Right lobe of liver (tissue), 6 donors: ENCODE results near the gene IFI16. TPM values are rescaled to one million over a fixed set of nuclear protein-coding genes. Genes with fewer than 3 reads are reported as not detected.
"Not testable (repeated sequence)": the region's sequence is repeated elsewhere in the genome, so short reads cannot be mapped to it uniquely, and the experiment has no call there.

Experiments
- ATAC-seq, 4 donors: fragments of 200-7000 bp; cut with Tn5 transposase; one replicate each; pipeline ENCODE4 v1.9.1; 2020; ENCODE audit warnings: mild to moderate bottlenecking in 4 of 4, moderate library complexity in 4 of 4
- DNase-seq, 3 donors: peaks; one replicate each; pipeline ENCODE4 v3.0.0-alpha.2; 2020
- H3K27ac ChIP-seq, 3 donors: fragments of 200-600 bp; one replicate each; pipeline ENCODE4 v1.8.0; 2022
- H3K27me3 ChIP-seq, 2 donors: fragments of 200-600 bp; one replicate each; pipeline ENCODE4 v1.8.0; 2022
- H3K36me3 ChIP-seq, 4 donors: fragments of 200-600 bp; sonication (generic) in 1 of 4; one replicate each; pipeline versions ENCODE4 v1.5.1 to v1.8.0; 2017 to 2022; ENCODE audit warnings: control low read depth in 1 of 4
- H3K4me1 ChIP-seq, 4 donors: fragments of 200-600 bp; sonication (generic) in 1 of 4; one replicate each; pipeline versions ENCODE4 v1.5.1 to v1.8.0; 2017 to 2022; ENCODE audit warnings: control low read depth in 1 of 4
- H3K4me3 ChIP-seq, 3 donors: fragments of 200-600 bp; one replicate each; pipeline ENCODE4 v1.8.0; 2022
- H3K9me3 ChIP-seq, 4 donors: fragments of 200-600 bp; sonication (generic) in 1 of 4; one replicate each; pipeline versions ENCODE4 v1.5.1 to v1.8.0; 2017 to 2022; ENCODE audit warnings: control low read depth in 1 of 4
- POLR2A ChIP-seq: fragments of 450-650 bp; IDR thresholded peaks from one replicate; pipeline ENCODE4 v1.6.1; 2017; ENCODE audit warnings: antibody characterized with exemption, mild to moderate bottlenecking
- WGBS: methylation state at CpG from one replicate; pipeline ENCODE4 v1.1.6; 2018; ENCODE audit warnings: low coverage, low lambda C conversion rate; ENCODE audit not compliant: insufficient coverage; ENCODE audit errors: missing lambda C conversion rate; 5-methylcytosine and 5-hydroxymethylcytosine counted together
- intact Hi-C, 2 donors: fragments of 100-400 bp; cut with DNase I; formaldehyde crosslinking; loops; one replicate each; pipeline versions ENCODE4 v1.11.2 to v1.14.1; 2022
- total RNA-seq, 6 experiments: library from RNA; depleted of rRNA in 2 of 6; stranded (reverse); fragments of >200 nt in 2 of 6; fragmentation: NEBNext Ultra II Directional in 3 of 6; extraction: Animal tissue kit (Norgen Biotek cat#: 25700) in 3 of 6; gene quantifications; one replicate each; pipeline versions ENCODE4 v1.1.0 to v1.2.4, GENCODE V29; 2016 to 2023
- TF ChIP-seq, protein P1 (sequence below), 4 donors: fragments of 200-600 bp in 3 of 4; fragments of 450-650 bp in 1 of 4; IDR thresholded peaks; one replicate each; pipeline versions ENCODE4 v1.5.1 to v1.8.0; 2016 to 2022; ENCODE audit warnings: antibody characterized with exemption in 4 of 4, mild to moderate bottlenecking in 2 of 4
- donor health status: DM: no; HTN: yes; CAD: no.
- donor health status: DM: no; HTN: no; CAD: no.
- donor health status: DM: no; HTN: no; CAD: no.
- donor health status: DM: no; HTN: yes; CAD: no.
- donor health status: DM: no; HTN: yes; CAD: no.

The IFI16 gene
- total RNA-seq, 6 experiments from 2014 or later: 3.3 to 20.3 (median 9.1) TPM

DNA sequence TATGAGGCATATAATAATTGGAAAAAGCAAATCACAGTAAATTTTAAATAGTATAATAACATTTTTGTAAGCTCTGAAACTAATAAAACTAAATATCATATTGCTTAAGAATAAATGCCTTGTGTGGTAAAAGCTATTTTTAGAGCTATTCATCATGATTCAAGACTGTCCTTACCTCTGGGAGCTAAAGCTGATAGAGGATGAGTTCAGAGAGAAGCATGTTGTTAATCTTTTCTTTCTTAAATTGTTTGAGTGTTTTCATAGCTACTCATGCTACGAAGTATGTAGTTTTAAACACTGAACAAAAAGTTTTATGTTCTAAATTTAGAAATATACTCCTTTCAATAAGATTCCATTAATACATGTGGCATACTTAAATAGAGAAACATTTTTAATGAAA is 30.5 kb downstream of the IFI16 start:
- ATAC-seq (no peak), DNase-seq (no peak)
- H3K27ac ChIP-seq: no peak overlapping the region
- no peaks in the 10 kb centered on the region for H3K9me3 ChIP-seq
- no peak for TF ChIP-seq POLR2A
- TF ChIP-seq, protein P1, sequence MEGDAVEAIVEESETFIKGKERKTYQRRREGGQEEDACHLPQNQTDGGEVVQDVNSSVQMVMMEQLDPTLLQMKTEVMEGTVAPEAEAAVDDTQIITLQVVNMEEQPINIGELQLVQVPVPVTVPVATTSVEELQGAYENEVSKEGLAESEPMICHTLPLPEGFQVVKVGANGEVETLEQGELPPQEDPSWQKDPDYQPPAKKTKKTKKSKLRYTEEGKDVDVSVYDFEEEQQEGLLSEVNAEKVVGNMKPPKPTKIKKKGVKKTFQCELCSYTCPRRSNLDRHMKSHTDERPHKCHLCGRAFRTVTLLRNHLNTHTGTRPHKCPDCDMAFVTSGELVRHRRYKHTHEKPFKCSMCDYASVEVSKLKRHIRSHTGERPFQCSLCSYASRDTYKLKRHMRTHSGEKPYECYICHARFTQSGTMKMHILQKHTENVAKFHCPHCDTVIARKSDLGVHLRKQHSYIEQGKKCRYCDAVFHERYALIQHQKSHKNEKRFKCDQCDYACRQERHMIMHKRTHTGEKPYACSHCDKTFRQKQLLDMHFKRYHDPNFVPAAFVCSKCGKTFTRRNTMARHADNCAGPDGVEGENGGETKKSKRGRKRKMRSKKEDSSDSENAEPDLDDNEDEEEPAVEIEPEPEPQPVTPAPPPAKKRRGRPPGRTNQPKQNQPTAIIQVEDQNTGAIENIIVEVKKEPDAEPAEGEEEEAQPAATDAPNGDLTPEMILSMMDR (IDR thresholded peaks at IDR 0.05): no peak
- H3K27me3 ChIP-seq: no peaks in the 10 kb centered on the region
- H3K36me3 ChIP-seq: peaks cover 0 to 9% (median 0%) of the 10 kb centered on the region in 4 donors
- WGBS: 40% methylated on average over 1 of the region's 1 CpG
- H3K4me1 ChIP-seq: no peaks in the 10 kb centered on the region
- intact Hi-C loops: no loop called here
- no peak overlapping the region for H3K4me3 ChIP-seq

- no peaks in the 10 kb centered on the region for H3K4me1 ChIP-seq
- H3K36me3 ChIP-seq: peaks cover 0 to 9% (median 0%) of the 10 kb centered on the region in 4 donors
- intact Hi-C loops: no loop called here
- no peak overlapping the region for H3K27ac ChIP-seq
- ATAC-seq (no peak), DNase-seq (no peak)
- TF ChIP-seq POLR2A: no peak
- TF ChIP-seq, protein P1 (IDR thresholded peaks at IDR 0.05): no peak
- no peak overlapping the region for H3K4me3 ChIP-seq
- H3K9me3 ChIP-seq: no peaks in the 10 kb centered on the region
- H3K27me3 ChIP-seq: no peaks in the 10 kb centered on the region
- 68% methylated on average over 7 of the region's 7 CpGs for WGBS
These were observed 31.4 kb downstream of the IFI16 start for GRCh38 chr1:159040893-159041724.

- H3K36me3 ChIP-seq: not testable (repeated sequence)
- 6% methylated on average over 1 of the region's 1 CpG for WGBS
These were observed 36.8 kb downstream of the IFI16 start for GRCh38 chr1:159046486-159046885.

DNA sequence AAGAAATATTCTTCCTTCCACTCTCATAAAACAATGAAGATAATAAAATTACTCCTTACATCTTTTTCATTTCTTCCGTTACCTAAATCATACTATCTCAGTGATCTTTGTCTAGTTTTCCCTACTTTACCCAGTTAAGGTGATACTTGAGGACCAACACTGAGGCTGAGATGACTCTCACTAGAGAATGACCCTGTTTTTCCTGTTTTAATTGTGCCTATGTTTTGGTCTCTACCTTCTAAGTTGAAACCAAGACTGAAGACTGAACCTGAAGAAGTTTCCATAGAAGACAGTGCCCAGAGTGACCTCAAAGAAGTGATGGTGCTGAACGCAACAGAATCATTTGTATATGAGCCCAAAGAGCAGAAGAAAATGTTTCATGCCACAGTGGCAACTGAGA is 41.7 kb downstream of the IFI16 start:
- WGBS: 66% methylated on average over 2 of the region's 2 CpGs
- Histone ChIP-seq H3K27ac (no peak overlapping the region), H3K36me3 (peaks cover 0 to 11% (median 4%) of the 10 kb centered on the region in 4 donors), H3K9me3 (no peaks in the 10 kb centered on the region), H3K4me3 (no peak overlapping the region), H3K4me1 (no peaks in the 10 kb centered on the region), H3K27me3 (no peaks in the 10 kb centered on the region)
- TF ChIP-seq POLR2A: no peak
- TF ChIP-seq, protein P1 (IDR thresholded peaks at IDR 0.05): no peak
- no peak for DNase-seq
- intact Hi-C loops: no loop called here
- no peak for ATAC-seq

More at GRCh38 chr1:159046486-159046885, 36.8 kb downstream of the IFI16 start:
- ATAC-seq, H3K4me1 ChIP-seq, DNase-seq, H3K9me3 ChIP-seq, H3K27ac ChIP-seq, H3K4me3 ChIP-seq, intact Hi-C loops, H3K27me3 ChIP-seq: not testable (repeated sequence)

DNA sequence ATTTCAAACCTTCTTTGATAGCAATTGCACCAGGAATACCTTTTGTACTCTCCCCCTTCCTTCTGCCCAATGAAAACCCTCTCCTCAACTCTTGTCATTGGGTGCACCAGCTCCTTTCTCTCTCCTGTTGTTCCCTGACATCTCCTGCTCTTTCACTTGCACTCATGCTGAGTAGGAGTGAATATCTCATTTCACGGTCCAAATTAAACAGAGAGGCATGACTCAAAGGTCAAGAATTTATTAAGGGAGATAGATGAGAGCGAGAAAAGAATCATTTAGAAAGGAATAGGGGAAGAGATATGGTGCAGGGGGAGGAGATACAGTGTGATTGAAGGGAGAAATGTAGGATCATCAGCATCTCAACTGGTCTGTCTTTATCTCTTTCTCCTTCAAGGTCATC is 44.7 kb downstream of the IFI16 start:
- WGBS: 21% methylated on average over 2 of the region's 2 CpGs

More for the DNA sequence above, 44.7 kb downstream of the IFI16 start:
- TF ChIP-seq, protein P1 (IDR thresholded peaks at IDR 0.05): no peak
- TF ChIP-seq POLR2A: no peak
- Histone ChIP-seq H3K27ac (no peak overlapping the region), H3K9me3 (no peaks in the 10 kb centered on the region), H3K27me3 (no peaks in the 10 kb centered on the region), H3K36me3 (peaks cover 0 to 11% (median 4%) of the 10 kb centered on the region in 4 donors), H3K4me1 (no peaks in the 10 kb centered on the region), H3K4me3 (no peak overlapping the region)
- ATAC-seq (no peak), DNase-seq (no peak)
- intact Hi-C loops: no loop called here
